GM12878 (cell line): ENCODE data around the gene SLC9C2. TPM values are rescaled to one million over a fixed set of nuclear protein-coding genes. Genes with fewer than 3 reads are reported as not detected.
"Not testable (repeated sequence)": the region's sequence is repeated elsewhere in the genome, so short reads cannot be mapped to it uniquely, and the experiment has no call there.

ENCODE experiments used
- ATAC-seq: fragments of 200-7000 bp; cut with Tn5 transposase; 3 replicates; pipeline ENCODE4 v1.9.1; 2020; ENCODE audit warnings: mild to moderate bottlenecking, moderate library complexity
- BruUV-seq: library from RNA; stranded (reverse); fragments of 400-500 nt; replicated peaks from 2 replicates; lab custom pipeline; 2021; lab: Mats Ljungman, UMichigan
- CTCF ChIA-PET: fragments of 300-600 bp; sonication (Branson Sonifier 250); formaldehyde crosslinking; extraction: SDS; loops from one replicate; lab custom pipeline; 2021; ENCODE audit warnings: inconsistent platforms; lab: Yijun Ruan, JAX
- POLR2A ChIA-PET: fragments of 350-600 bp; formaldehyde crosslinking; extraction: SDS; loops from one replicate; lab custom pipeline; 2021; ENCODE audit warnings: inconsistent platforms; lab: Charles Lee
- RAD21 ChIA-PET: fragments of 300-600 bp; sonication (Branson Sonifier 250); formaldehyde crosslinking; loops from one replicate; lab custom pipeline; 2023; ENCODE audit warnings: antibody characterized with exemption; ENCODE audit not compliant: unreplicated experiment; lab: Charles Lee
- SMC1A ChIA-PET: fragments of 300-600 bp; sonication (Branson Sonifier 250); formaldehyde crosslinking; loops from one replicate; lab custom pipeline; 2023; ENCODE audit not compliant: unreplicated experiment, uncharacterized antibody; lab: Charles Lee
- DNase-seq: peaks from one replicate; pipeline ENCODE4 v3.0.0-alpha.2; 2011; ENCODE audit warnings: low read depth, low spot score
- FAIRE-seq: peaks from 3 replicates; lab custom pipeline; 2011; peaks lifted over from hg19 to GRCh38; lab: Jason Lieb, UNC
- H2AFZ ChIP-seq: 2 replicates; pipeline ENCODE4 v1.6.0; 2011; ENCODE audit warnings: low read depth, low read length, control low read depth; ENCODE audit not compliant: control insufficient read depth
- H3K27ac ChIP-seq: 2 replicates; pipeline ENCODE4 v1.5.1; 2011; ENCODE audit warnings: control low read depth; ENCODE audit not compliant: control insufficient read depth, insufficient read depth
- H3K27me3 ChIP-seq, 2 experiments: replicated peaks in 1 of 2; 2 replicates each; pipeline versions ENCODE4 v1.6.0 to v1.6.1; 2011; ENCODE audit warnings: low read length in 1 of 2; ENCODE audit not compliant: control insufficient read depth in 2 of 2, insufficient read depth in 2 of 2
- H3K36me3 ChIP-seq, 2 experiments: 2 replicates each; pipeline ENCODE4 v1.5.1; 2011; ENCODE audit warnings: low read length in 1 of 2; ENCODE audit not compliant: control insufficient read depth in 2 of 2, insufficient read depth in 2 of 2
- H3K4me1 ChIP-seq: 2 replicates; pipeline ENCODE4 v1.6.1; 2011; ENCODE audit warnings: mild to moderate bottlenecking, low read length, moderate library complexity, mixed read lengths; ENCODE audit not compliant: control insufficient read depth, insufficient read depth
- H3K4me2 ChIP-seq: 2 replicates; pipeline ENCODE4 v1.6.0; 2011; ENCODE audit warnings: control low read depth; ENCODE audit not compliant: control insufficient read depth, insufficient read depth
- H3K4me3 ChIP-seq: fragments of 200-600 bp; sonication (generic); 2 replicates; pipeline ENCODE4 v1.5.1; 2016
- H3K79me2 ChIP-seq: 2 replicates; pipeline ENCODE4 v1.6.0; 2011; ENCODE audit warnings: low read length; ENCODE audit not compliant: control insufficient read depth, insufficient read depth
- H3K9ac ChIP-seq: 2 replicates; pipeline ENCODE4 v1.8.0; 2011; ENCODE audit warnings: low read length, control low read depth, mixed read lengths; ENCODE audit not compliant: control insufficient read depth, insufficient read depth
- H3K9me3 ChIP-seq: replicated peaks from 3 replicates; pipeline ENCODE4 v1.5.1; 2011; ENCODE audit warnings: mild to moderate bottlenecking, low read length; ENCODE audit not compliant: control insufficient read depth, insufficient read depth
- H4K20me1 ChIP-seq: 2 replicates; pipeline ENCODE4 v1.6.0; 2011; ENCODE audit not compliant: control insufficient read depth, insufficient read depth
- ATF3 ChIP-seq: IDR thresholded peaks from 2 replicates; pipeline ENCODE4 v1.6.1; 2011; ENCODE audit warnings: low read depth, mild to moderate bottlenecking, low read length, moderate library complexity, borderline replicate concordance; ENCODE audit errors: extremely low read depth
- CREB1 ChIP-seq: IDR thresholded peaks from 2 replicates; pipeline ENCODE4 v1.6.1; 2012; ENCODE audit warnings: low read depth, mild to moderate bottlenecking, inconsistent platforms
- CREM ChIP-seq: IDR thresholded peaks from 2 replicates; pipeline ENCODE4 v1.6.1; 2014; ENCODE audit warnings: antibody characterized with exemption, low read depth
- MEF2A ChIP-seq: IDR thresholded peaks from 2 replicates; pipeline ENCODE4 v1.6.1; 2011; ENCODE audit warnings: low read depth, mild to moderate bottlenecking, low read length, moderate library complexity; ENCODE audit not compliant: insufficient read depth
- SUZ12 ChIP-seq: fragments of 200-600 bp; sonication (generic); IDR thresholded peaks from one replicate; pipeline ENCODE4 v1.6.1; 2018; ENCODE audit warnings: antibody characterized with exemption, mild to moderate bottlenecking; ENCODE audit not compliant: unreplicated experiment
- WGBS: methylation state at CpG from one replicate; pipeline ENCODE4 v1.1.6; 2016; ENCODE audit warnings: low lambda C conversion rate; ENCODE audit not compliant: insufficient replicate concordance, insufficient coverage; ENCODE audit errors: missing lambda C conversion rate; 5-methylcytosine and 5-hydroxymethylcytosine counted together
- in situ Hi-C: fragments of 300-500 bp; cut with MboI; formaldehyde crosslinking; loops from 9 replicates; pipeline ENCODE4 v1.14.3; 2018; ENCODE audit warnings: mixed read lengths
- intact Hi-C: fragments of 100-400 bp; cut with micrococcal nuclease; formaldehyde crosslinking; loops from one replicate; pipeline ENCODE4 v1.14.2; 2022; ENCODE audit not compliant: unreplicated experiment
- polyA plus RNA-seq, 11 experiments: library from polyadenylated mRNA; depleted of rRNA in 4 of 11; unstranded in 6 of 11; stranded (reverse) in 5 of 11; fragments of >200 nt; fragmentation: Nextera tagmentation in 4 of 11; fragmentation: Illumina TruSeq in 1 of 11; extraction: Ambion mirVana in 4 of 11; extraction: Trizol in 1 of 11; gene quantifications; 1 replicate in 1 of 11; 2 replicates in 10 of 11; pipeline versions ENCODE4 v1.2.1 to v1.2.3, GENCODE V29; 2011 to 2016; ENCODE audit warnings: inconsistent platforms in 2 of 11, missing spikeins in 2 of 11, low read depth in 1 of 11
- total RNA-seq, 4 experiments: library from RNA; depleted of rRNA in 3 of 4; stranded (reverse); fragments of >200 nt in 3 of 4; fragmentation: Illumina TruSeq in 1 of 4; extraction: Trizol in 1 of 4; gene quantifications; 2 replicates each; pipeline versions ENCODE4 v1.2.1 to v1.2.3, GENCODE V29; 2013 to 2021

The SLC9C2 gene
- total and polyA plus RNA-seq, 10 of the 15 experiments (the other 5 are each of a cell fraction or from before 2014, with no cell fraction given): not detected

- TF ChIP-seq CREB1 (no peak), CREM (no peak), ATF3 (no peak), SUZ12 (no peak), MEF2A (no peak)
- TF ChIP-seq, all 136 proteins: peak for 0
Observed at GRCh38 chr1:173475564-173476196, 127.2 kb downstream of the SLC9C2 start (continued).

- SMC1A ChIA-PET: interaction anchor here (1.6 kb wide), 1 partner anchor 57 kb away, joined by 3 read pairs; no protein-coding TSS in a partner anchor
- CTCF ChIA-PET: interaction anchor here (1.0 to 1.6 kb wide), 6 partner anchors 40 to 730 kb away, joined by 3 to 7 read pairs (median 4); no protein-coding TSS in a partner anchor
- H3K9me3 ChIP-seq, H2AFZ ChIP-seq, H3K9ac ChIP-seq, BruUV-seq, FAIRE-seq, H3K27me3 ChIP-seq, H3K4me1 ChIP-seq, in situ Hi-C loops, ATAC-seq, H3K36me3 ChIP-seq, H3K27ac ChIP-seq, H3K4me3 ChIP-seq, intact Hi-C loops, H4K20me1 ChIP-seq, DNase-seq: not testable (repeated sequence)
- RAD21 ChIA-PET: interaction anchor here (3.4 kb wide), 1 partner anchor 45 kb away, joined by 15 read pairs; no protein-coding TSS in a partner anchor
- POLR2A ChIA-PET: interaction anchor here (0.6 kb wide), 1 partner anchor 54 kb away, joined by 3 read pairs; no protein-coding TSS in a partner anchor
- 97% methylated on average over 17 of the region's 17 CpGs for whole genome bisulfite sequencing
- H3K79me2 ChIP-seq: peaks cover 37% of the 10 kb centered on the region
- peak overlapping the region; percentile 98; the same call in 1 of the 2 replicates for H3K4me2 ChIP-seq
Observed at GRCh38 chr1:173474780-173475421, 128.0 kb downstream of the SLC9C2 start.
